Mucosa of stomach (tissue), 1 donor: ENCODE measurements around the gene TCFL5.

Source experiments
- H3K27me3 ChIP-seq: one replicate; pipeline ENCODE4 v1.7.0; 2013; ENCODE audit warnings: mild to moderate bottlenecking, low read length; ENCODE audit not compliant: control insufficient read depth, insufficient read depth
- H3K36me3 ChIP-seq: one replicate; pipeline ENCODE4 v1.7.0; 2013; ENCODE audit warnings: low read length; ENCODE audit not compliant: control insufficient read depth, insufficient read depth
- H3K4me1 ChIP-seq: one replicate; pipeline ENCODE4 v1.7.0; 2013; ENCODE audit warnings: mild to moderate bottlenecking, low read length; ENCODE audit not compliant: control insufficient read depth, insufficient read depth
- H3K4me3 ChIP-seq: one replicate; pipeline ENCODE4 v1.7.0; 2013; ENCODE audit warnings: low read length
- H3K9ac ChIP-seq: one replicate; pipeline ENCODE4 v1.7.0; 2013; ENCODE audit warnings: mild to moderate bottlenecking, low read length, moderate library complexity
- H3K9me3 ChIP-seq: one replicate; pipeline ENCODE4 v1.7.0; 2013; ENCODE audit warnings: mild to moderate bottlenecking, low read length, moderate library complexity; ENCODE audit not compliant: control insufficient read depth
- donor health status: Pancreatic carcinoma.

The TCFL5 gene

GRCh38 chr20:62885046-62885895, 23.6 kb upstream of the TCFL5 start:
- Histone ChIP-seq H3K27me3 (no peaks in the 10 kb centered on the region), H3K36me3 (peaks cover 18% of the 10 kb centered on the region), H3K4me3 (no peak overlapping the region), H3K4me1 (no peaks in the 10 kb centered on the region), H3K9me3 (no peaks in the 10 kb centered on the region), H3K9ac (no peak overlapping the region)

- H3K4me3 ChIP-seq: no peak overlapping the region
- H3K9ac ChIP-seq: no peak overlapping the region
- H3K9me3 ChIP-seq: no peaks in the 10 kb centered on the region
- peaks cover 14% of the 10 kb centered on the region for H3K36me3 ChIP-seq
- no peaks in the 10 kb centered on the region for H3K4me1 ChIP-seq
- H3K27me3 ChIP-seq: no peaks in the 10 kb centered on the region
Observed at GRCh38 chr20:62884556-62884955, 22.9 kb upstream of the TCFL5 start.

- Histone ChIP-seq H3K9me3 (no peaks in the 10 kb centered on the region), H3K27me3 (no peaks in the 10 kb centered on the region), H3K4me1 (peaks cover under 1% of the 10 kb centered on the region), H3K9ac (no peak overlapping the region), H3K36me3 (no peaks in the 10 kb centered on the region), H3K4me3 (no peak overlapping the region)
Observed at GRCh38 chr20:62882426-62882825, 20.8 kb upstream of the TCFL5 start.

GRCh38 chr20:62881662-62882395, 20.2 kb upstream of the TCFL5 start:
- H3K36me3 ChIP-seq: no peaks in the 10 kb centered on the region
- H3K27me3 ChIP-seq: no peaks in the 10 kb centered on the region
- H3K4me3 ChIP-seq: no peak overlapping the region
- H3K4me1 ChIP-seq: peaks cover 6% of the 10 kb centered on the region
- H3K9ac ChIP-seq: no peak overlapping the region
- no peaks in the 10 kb centered on the region for H3K9me3 ChIP-seq

- Histone ChIP-seq H3K4me1 (peaks cover 12% of the 10 kb centered on the region), H3K9me3 (no peaks in the 10 kb centered on the region), H3K27me3 (no peaks in the 10 kb centered on the region), H3K36me3 (no peaks in the 10 kb centered on the region), H3K4me3 (no peak overlapping the region), H3K9ac (no peak overlapping the region)
Observed at GRCh38 chr20:62880935-62881661, 19.5 kb upstream of the TCFL5 start.

GRCh38 chr20:62880147-62880934, 18.7 kb upstream of the TCFL5 start:
- Histone ChIP-seq H3K36me3 (no peaks in the 10 kb centered on the region), H3K27me3 (no peaks in the 10 kb centered on the region), H3K4me1 (peaks cover 19% of the 10 kb centered on the region), H3K9me3 (no peaks in the 10 kb centered on the region), H3K4me3 (no peak overlapping the region), H3K9ac (no peak overlapping the region)

- no peaks in the 10 kb centered on the region for H3K27me3 ChIP-seq
- H3K4me1 ChIP-seq: peaks cover 19% of the 10 kb centered on the region
- H3K4me3 ChIP-seq: no peak overlapping the region
- H3K36me3 ChIP-seq: no peaks in the 10 kb centered on the region
- no peak overlapping the region for H3K9ac ChIP-seq
- H3K9me3 ChIP-seq: no peaks in the 10 kb centered on the region
Observed at GRCh38 chr20:62879275-62880146, 17.9 kb upstream of the TCFL5 start.

GRCh38 chr20:62878244-62879038, 16.8 kb upstream of the TCFL5 start:
- H3K27me3 ChIP-seq: no peaks in the 10 kb centered on the region
- H3K9ac ChIP-seq: no peak overlapping the region
- peaks cover 19% of the 10 kb centered on the region for H3K4me1 ChIP-seq
- H3K4me3 ChIP-seq: no peak overlapping the region
- H3K36me3 ChIP-seq: no peaks in the 10 kb centered on the region
- no peaks in the 10 kb centered on the region for H3K9me3 ChIP-seq

GRCh38 chr20:62876902-62877816, 15.5 kb upstream of the TCFL5 start:
- no peaks in the 10 kb centered on the region for H3K27me3 ChIP-seq
- no peaks in the 10 kb centered on the region for H3K36me3 ChIP-seq
- peaks cover 19% of the 10 kb centered on the region for H3K4me1 ChIP-seq
- no peak overlapping the region for H3K9ac ChIP-seq
- no peak overlapping the region for H3K4me3 ChIP-seq
- H3K9me3 ChIP-seq: no peaks in the 10 kb centered on the region

- no peaks in the 10 kb centered on the region for H3K27me3 ChIP-seq
- H3K4me1 ChIP-seq: peaks cover 19% of the 10 kb centered on the region
- no peak overlapping the region for H3K9ac ChIP-seq
- no peak overlapping the region for H3K4me3 ChIP-seq
- no peaks in the 10 kb centered on the region for H3K9me3 ChIP-seq
- no peaks in the 10 kb centered on the region for H3K36me3 ChIP-seq
Observed at GRCh38 chr20:62876501-62876901, 14.9 kb upstream of the TCFL5 start.
